ENCODE measurements around the gene SCUBE1. TPM values are rescaled to one million over a fixed set of nuclear protein-coding genes. Genes with fewer than 3 reads are reported as not detected.

The SCUBE1 gene
- total and polyA plus RNA-seq, 2 of the 8 experiments (the other 6 are each of a cell fraction or from before 2014, with no cell fraction given) = 2.3 to 4.9 TPM

GRCh38 chr22:43164636-43165035 is 178.5 kb downstream of the SCUBE1 start:
- Histone ChIP-seq H3K9me3 (ENCODE audit: insufficient read depth in 2 of 2, low read depth in 1 of 2, low read length in 1 of 2) (no peaks in the 10 kb centered on the region), H3K79me1 (ENCODE audit: low read depth, low read length) (no peaks in the 10 kb centered on the region), H2AK5ac (ENCODE audit: low read depth, low read length) (no peak overlapping the region), H2BK12ac (ENCODE audit: low read depth, low read length) (no peak overlapping the region), H3K4me3 (ENCODE audit: extremely low read depth in 1 of 4, insufficient read depth in 2 of 4, low read depth in 3 of 4, low read length in 4 of 4) (no peak overlapping the region), H3K23ac (ENCODE audit: insufficient read length) (no peak overlapping the region), H2BK120ac (replicated peaks; ENCODE audit: low read depth, low read length) (no peak overlapping the region), H3K27me3 (replicated peaks in 1 of 4; ENCODE audit: control insufficient read depth in 3 of 4, extremely low read depth in 1 of 4, insufficient read depth in 3 of 4, low read length in 3 of 4) (no peaks in the 10 kb centered on the region), H3K27ac (ENCODE audit: low read depth, low read length) (no peak overlapping the region), H3K36me3 (ENCODE audit: control insufficient read depth in 2 of 4, insufficient read depth in 4 of 4, low read length in 3 of 4) (peaks cover 4 to 12% (median 11%) of the 10 kb centered on the region in 4 experiments; a peak in 7 of 8 replicates), H4K91ac (replicated peaks; ENCODE audit: insufficient read length, low read length) (no peak overlapping the region), H4K5ac (ENCODE audit: insufficient read length, low read depth, low read length) (no peak overlapping the region), H3K18ac (ENCODE audit: extremely low read depth, low read length) (no peak overlapping the region), H3K14ac (ENCODE audit: insufficient read length) (no peak overlapping the region), H2BK20ac (ENCODE audit: low read length) (no peak overlapping the region), H2AFZ (ENCODE audit: low read length) (no peak overlapping the region), H3K23me2 (ENCODE audit: low read depth, low read length) (no peaks in the 10 kb centered on the region), H3K4ac (replicated peaks; ENCODE audit: insufficient read length, low read depth, low read length) (no peak overlapping the region), H2BK15ac (ENCODE audit: low read length) (no peak overlapping the region), H4K8ac (ENCODE audit: extremely low read depth, insufficient read depth, low read length) (no peak overlapping the region; the same call in 1 of the 2 replicates), H2BK5ac (ENCODE audit: low read depth, low read length) (no peak overlapping the region), H3K56ac (replicated peaks; ENCODE audit: insufficient read length, low read depth, low read length) (no peak overlapping the region), H3K4me1 (replicated peaks in 1 of 4; ENCODE audit: control insufficient read depth in 3 of 4, insufficient read depth in 4 of 4, low read length in 3 of 4) (no peaks in the 10 kb centered on the region; a peak in 1 of 7 replicates), H3K4me2 (ENCODE audit: insufficient read depth in 1 of 2, low read depth in 2 of 2, low read length in 2 of 2) (no peak overlapping the region), H4K20me1 (replicated peaks in 1 of 2; ENCODE audit: control insufficient read depth in 1 of 2, insufficient read depth in 2 of 2, low read length in 2 of 2) (peaks cover 0 to 2% of the 10 kb centered on the region in 2 experiments), H3K9ac (replicated peaks in 1 of 4; ENCODE audit: extremely low read depth in 1 of 4, low read depth in 3 of 4, low read length in 3 of 4) (no peak overlapping the region), H3K79me2 (ENCODE audit: control insufficient read depth in 1 of 2, insufficient read depth in 2 of 2, low read length in 2 of 2) (no peaks in the 10 kb centered on the region)
- WGBS, 2 experiments (ENCODE audit: extremely low coverage in 1 of 2, insufficient coverage in 1 of 2, insufficient read length in 1 of 2, insufficient replicate concordance in 2 of 2, low coverage in 1 of 2, low lambda C conversion rate in 2 of 2, missing lambda C conversion rate in 1 of 2) = 93% methylated on average over 12 of the region's 16 CpGs; no CpG with 5 or more reads in 1 of the 2 experiments
- POLR2A ChIA-PET (ENCODE audit: partially characterized antibody) = interaction anchor here (0.8 to 4.7 kb wide), 11 partner anchors 8 to 306 kb away, joined by 3 to 29 read pairs (median 4); partner anchors contain the start of gene MCAT
- DNase-seq (ENCODE audit: low read depth in 1 of 2, low spot score in 2 of 2) (no peak), FAIRE-seq (no peak)
- TF ChIP-seq POLR2A (IDR thresholded peaks at IDR 0.05; ENCODE audit: control extremely low read depth in 1 of 2, low read depth in 2 of 2, low read length in 2 of 2) = no peak
- TF ChIP-seq CREB1 (IDR thresholded peaks at IDR 0.05) = no peak
- TF ChIP-seq SP4 (IDR thresholded peaks at IDR 0.05; ENCODE audit: low read length) = no peak
- no peak for TF ChIP-seq GABPA (IDR thresholded peaks at IDR 0.05; ENCODE audit: borderline replicate concordance, insufficient read depth, low read length)
- TF ChIP-seq EP300 (IDR thresholded peaks at IDR 0.05; ENCODE audit: borderline replicate concordance in 1 of 2, low read depth in 2 of 2, low read length in 2 of 2) = no peak
- TF ChIP-seq BCL11A (IDR thresholded peaks at IDR 0.05; ENCODE audit: low read depth in 2 of 2, low read length in 2 of 2) = no peak
- no peak for TF ChIP-seq NANOG (IDR thresholded peaks at IDR 0.05; ENCODE audit: insufficient read depth, low read depth, low read length, poor library complexity, severe bottlenecking)
- CTCF ChIA-PET (ENCODE audit: partially characterized antibody) = interaction anchor here (0.5 to 4.1 kb wide), 8 partner anchors 35 to 1248 kb away, joined by 3 to 17 read pairs (median 4); no protein-coding TSS in a partner anchor
